HT1080 (cell line): ENCODE data around the gene KLF15. TPM values are rescaled to one million over a fixed set of nuclear protein-coding genes. Genes with fewer than 3 reads are reported as not detected.
A peak's percentile ranks its signal among the peaks of the same experiment; 100 is the strongest.
"Not testable (repeated sequence)": the region's sequence is repeated elsewhere in the genome, so short reads cannot be mapped to it uniquely, and the experiment has no call there.

Experiments
- DNase-seq: peaks from one replicate; pipeline ENCODE4 v3.0.0-alpha.2; 2015; ENCODE audit warnings: low read depth
- total RNA-seq: library from RNA; depleted of rRNA; stranded (reverse); fragments of >200 nt; shearing (Covaris generic); gene quantifications from 2 replicates; pipeline ENCODE4 v1.2.3, GENCODE V29; 2014

KLF15 gene
- total RNA-seq, 1 experiment from 2014 or later, result 0.13 TPM

DNA sequence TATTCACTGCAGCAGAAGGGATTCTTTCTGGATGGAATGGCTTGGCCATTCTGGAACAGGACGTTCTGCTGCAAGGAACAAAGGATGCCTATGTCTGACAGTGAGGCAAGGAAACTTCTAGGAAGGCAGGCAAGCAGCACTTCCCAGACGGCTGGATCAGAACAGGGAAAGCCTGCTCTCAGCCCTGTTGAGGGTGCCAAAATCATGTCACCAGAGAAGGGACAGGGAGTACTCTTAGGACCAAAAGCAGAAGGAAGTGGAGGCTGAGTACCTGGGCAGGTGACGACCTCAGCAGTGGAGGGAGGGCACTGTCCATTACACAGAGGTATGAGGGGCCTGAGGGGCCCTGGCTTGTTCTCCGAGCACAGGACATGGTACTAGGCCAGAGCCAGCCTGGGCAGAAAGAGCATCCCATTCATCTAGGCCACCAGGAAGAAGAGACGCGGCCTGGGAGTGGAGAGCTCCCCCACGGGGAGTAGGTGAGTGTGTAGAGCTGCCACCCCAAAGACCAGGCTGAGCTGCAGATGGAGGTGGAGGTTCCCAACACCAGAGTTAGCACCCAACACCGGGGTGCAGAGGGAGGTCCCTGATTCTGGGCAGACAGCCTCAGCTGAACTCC lies 9.6 kb downstream of the KLF15 start:
- no peak for DNase-seq

DNA sequence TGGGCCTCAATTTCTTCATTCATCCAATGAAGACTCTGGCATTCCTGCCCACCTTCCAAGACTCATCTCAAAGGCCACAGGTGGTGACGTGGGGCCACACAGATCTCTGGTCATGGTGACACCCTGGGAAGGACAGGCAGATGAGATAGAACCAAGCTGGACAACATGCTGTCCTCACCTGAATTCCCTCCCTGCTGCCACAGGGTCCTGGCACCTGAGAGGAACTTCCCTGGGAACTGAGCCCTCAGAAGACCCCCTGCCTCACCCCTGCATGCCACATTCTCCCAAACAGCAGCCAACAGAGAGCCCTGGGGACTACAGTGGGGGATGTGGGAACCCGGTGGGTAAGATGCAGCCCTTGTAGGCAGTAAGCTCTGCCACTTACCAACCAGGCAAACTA lies 10.7 kb downstream of the KLF15 start:
- DNase-seq, result no peak

DNA sequence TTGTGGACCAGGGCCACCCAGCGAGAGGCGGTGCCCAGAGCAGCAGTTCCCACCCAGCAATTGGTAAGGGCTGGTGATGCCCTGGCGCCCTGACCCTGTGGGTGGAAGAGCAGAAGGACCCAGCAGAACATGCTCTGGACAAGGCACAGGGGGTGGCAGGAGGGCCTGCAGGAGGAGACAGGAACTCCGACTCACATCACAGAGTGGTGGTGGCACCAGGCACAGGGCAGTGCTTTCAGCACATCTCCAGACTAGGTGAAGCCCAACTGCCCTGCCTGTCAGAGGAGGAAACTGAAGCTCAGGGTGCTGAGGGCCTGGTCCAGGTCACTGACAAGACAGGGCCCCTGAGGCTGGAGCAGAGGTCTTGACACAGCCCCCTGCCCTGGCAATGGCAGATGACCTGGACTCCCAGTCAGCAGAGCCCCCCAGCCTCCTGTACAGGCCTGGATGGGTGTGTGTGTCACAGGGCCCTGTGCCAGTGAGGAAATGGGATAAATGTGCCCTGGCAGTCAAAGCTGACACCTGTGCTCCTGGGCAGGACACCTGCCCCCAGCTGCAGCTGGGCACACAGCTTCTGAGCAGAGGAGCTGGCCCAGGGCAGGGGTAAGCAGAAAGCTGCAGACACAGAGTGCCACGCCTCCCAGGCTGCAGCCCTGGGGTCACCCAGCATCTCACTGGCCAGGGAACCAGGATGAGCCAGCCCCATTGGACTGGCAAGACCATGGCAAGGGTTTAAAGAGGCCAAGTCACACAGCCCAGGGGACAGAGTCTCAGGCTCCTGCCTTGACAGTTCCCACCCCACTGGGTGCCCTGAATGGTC lies 11.4 kb downstream of the KLF15 start:
- no peak for DNase-seq

- no peak for DNase-seq
Observed at GRCh38 chr3:126345231-126345630, 12.0 kb downstream of the KLF15 start.

DNA sequence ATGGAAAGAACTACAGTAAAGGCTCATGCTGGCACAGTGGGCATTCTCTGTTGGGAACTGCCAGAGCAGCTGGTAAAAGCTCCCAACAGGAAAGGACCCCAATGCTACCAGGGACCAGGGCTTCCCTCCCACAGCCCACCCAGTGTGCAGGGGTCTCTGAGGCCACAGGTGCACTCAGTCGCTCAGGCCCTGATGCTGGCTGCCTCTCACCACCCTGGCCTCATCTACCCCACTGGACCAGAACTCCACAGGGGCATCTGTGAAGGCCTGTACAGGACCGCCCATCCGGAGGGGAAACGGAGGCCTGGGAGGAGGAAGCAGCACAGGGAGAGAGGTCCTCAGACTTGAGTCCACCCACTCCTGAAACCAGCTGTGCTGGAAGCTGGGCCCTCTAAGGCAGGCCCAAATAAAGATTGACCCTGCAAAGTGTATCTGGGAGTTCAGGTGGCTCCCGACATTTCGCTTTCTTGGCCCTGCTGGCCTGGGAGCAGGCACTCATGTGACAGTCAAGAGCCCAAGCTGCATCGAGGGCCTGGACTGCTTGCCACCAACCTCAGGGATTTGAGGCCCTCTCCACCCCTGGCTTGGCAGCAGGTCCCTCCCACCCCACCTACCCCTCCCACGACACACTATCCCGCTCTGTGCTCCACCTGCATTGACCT lies 12.7 kb downstream of the KLF15 start:
- no peak for DNase-seq

GRCh38 chr3:126343649-126344035 lies 13.6 kb downstream of the KLF15 start:
- no peak for DNase-seq

- peak; percentile 29 for DNase-seq
Observed at GRCh38 chr3:126342991-126343648, 14.1 kb downstream of the KLF15 start.

GRCh38 chr3:126342211-126342610 lies 15.0 kb downstream of the KLF15 start:
- DNase-seq, result no peak

- DNase-seq, result no peak
Observed at GRCh38 chr3:126341755-126342150, 15.5 kb downstream of the KLF15 start.

- no peak for DNase-seq
Observed at GRCh38 chr3:126340943-126341754, 16.1 kb downstream of the KLF15 start.

DNA sequence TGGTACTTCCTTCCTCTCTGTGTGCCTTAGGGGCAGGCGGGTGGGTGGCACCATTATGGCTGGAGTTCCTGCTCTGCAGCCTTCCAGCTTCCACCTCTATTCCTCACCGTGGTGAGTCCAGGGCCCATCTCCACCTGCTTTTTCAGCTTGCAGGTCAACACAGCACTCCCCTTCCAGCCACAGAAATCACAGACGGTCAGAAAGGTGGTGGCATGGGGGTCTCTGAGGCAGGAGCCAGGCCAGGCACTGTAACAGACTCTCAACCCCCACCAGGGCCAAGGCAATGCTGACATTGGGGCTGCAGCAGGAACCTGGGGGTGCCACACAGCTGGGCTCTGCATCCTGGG lies 16.6 kb downstream of the KLF15 start:
- no peak for DNase-seq

GRCh38 chr3:126340081-126340511 lies 17.1 kb downstream of the KLF15 start:
- DNase-seq, result peak; percentile 21

- no peak for DNase-seq
Observed at GRCh38 chr3:126339466-126339865, 17.7 kb downstream of the KLF15 start.

- no peak for DNase-seq
Observed at GRCh38 chr3:126338790-126339288, 18.4 kb downstream of the KLF15 start.

GRCh38 chr3:126337980-126338651 lies 19.1 kb downstream of the KLF15 start:
- DNase-seq, result no peak

DNA sequence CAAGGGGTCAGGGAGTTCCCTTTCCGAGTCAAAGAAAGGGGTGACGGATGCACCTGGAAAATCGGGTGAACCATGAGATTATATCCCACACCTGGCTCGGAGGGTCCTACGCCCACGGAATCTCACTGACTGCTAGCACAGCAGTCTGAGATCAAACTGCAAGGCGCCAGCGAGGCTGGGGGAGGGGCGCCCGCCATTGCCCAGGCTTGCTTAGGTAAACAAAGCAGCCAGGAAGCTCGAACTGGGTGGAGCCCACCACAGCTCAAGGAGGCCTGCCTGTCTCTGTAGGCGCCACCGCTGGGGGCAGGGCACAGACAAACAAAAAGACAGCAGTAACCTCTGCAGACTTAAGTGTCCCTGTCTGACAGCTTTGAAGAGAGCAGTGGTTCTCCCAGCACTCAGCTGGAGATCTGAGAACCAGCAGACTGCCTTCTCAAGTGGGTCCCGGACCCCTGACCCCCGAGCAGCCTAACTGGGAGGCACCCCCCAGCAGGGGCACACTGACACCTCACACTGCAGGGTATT lies 25.3 kb downstream of the KLF15 start:
- DNase-seq, result not testable (repeated sequence)

DNA sequence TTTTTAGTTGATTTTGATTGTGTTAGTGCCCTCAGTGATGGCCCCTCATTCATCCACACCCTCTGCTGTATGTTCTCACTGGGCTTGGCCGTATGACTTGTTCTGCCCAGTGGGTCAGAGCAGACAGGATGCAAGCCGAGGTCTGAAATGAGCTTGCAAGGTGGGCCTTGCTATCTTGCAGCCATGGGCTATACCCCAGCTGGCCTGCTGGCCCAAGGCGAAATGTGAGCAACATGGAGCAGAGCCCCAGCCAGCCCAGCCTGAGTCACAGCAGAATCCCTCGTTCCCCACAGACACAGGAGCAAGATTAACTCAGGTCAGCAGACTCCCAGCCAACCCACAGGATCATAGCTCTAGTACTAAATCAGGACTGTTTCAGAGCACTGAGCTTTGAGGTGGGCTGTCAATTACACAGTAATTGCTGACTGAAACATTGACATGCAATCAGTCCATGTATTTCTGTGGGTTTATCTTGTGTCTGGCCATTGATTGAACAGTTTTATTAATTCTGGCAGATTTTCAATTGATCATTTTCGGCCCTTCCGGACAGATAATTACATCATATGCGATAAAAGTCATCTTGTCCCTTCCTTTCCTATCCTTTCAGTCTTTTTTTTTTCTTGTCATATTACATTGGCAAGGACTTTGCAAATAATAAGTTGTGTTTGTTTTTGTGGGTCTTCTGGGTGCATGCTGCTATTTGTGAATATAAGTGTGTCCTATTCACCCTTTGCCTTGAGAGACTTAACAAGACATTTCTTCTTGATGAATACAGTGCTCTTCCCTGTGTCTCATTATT lies 27.1 kb downstream of the KLF15 start:
- no peak for DNase-seq

DNA sequence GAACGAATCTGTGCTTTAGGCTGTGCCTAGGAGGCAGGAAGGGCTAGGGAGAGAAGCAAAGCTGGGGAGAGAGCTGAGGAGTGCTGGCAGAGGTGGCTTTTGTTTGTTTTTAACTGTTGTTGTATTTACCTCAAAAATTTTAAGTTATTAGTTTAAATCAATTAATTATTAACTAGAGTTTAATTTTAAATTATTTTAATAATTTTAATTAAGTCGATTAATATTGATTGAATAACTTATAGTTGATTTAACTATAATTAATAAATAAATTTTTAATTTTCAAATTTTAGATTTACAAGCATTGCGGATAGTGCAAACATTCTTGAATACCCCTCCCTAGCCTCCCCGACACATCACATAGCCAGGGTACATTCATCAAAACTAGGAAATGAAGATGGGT lies 30.6 kb downstream of the KLF15 start:
- no peak for DNase-seq
